ENCODE data around the gene TBC1D22A. TPM values are rescaled to one million over a fixed set of nuclear protein-coding genes. Genes with fewer than 3 reads are reported as not detected.
A peak's percentile ranks its signal among the peaks of the same experiment; 100 is the strongest.

TBC1D22A gene
- total and polyA plus RNA-seq, 4 donors: 4.1 to 12.4 (median 8.4) TPM

GRCh38 chr22:46798041-46798365, 35.6 kb downstream of the TBC1D22A start:
- H3K27ac ChIP-seq (ENCODE audit: low read depth in 1 of 2, low read length in 2 of 2): peak overlapping the region; percentile 53 to 56
- no peak for DNase-seq (ENCODE audit: low spot score)
- no peak overlapping the region for H3K4me3 ChIP-seq (ENCODE audit: low read depth in 1 of 3, low read length in 3 of 3)
- TF ChIP-seq MAX (IDR thresholded peaks at IDR 0.05): no peak
- TF ChIP-seq CTCF (IDR thresholded peaks at IDR 0.05; ENCODE audit: low read depth, low read length, missing input control): no peak
- TF ChIP-seq EGR1 (IDR thresholded peaks at IDR 0.05; ENCODE audit: low read depth in 2 of 2): no peak
- TF ChIP-seq ATF3 (IDR thresholded peaks at IDR 0.05): no peak
- no peak for TF ChIP-seq FOXA2 (IDR thresholded peaks at IDR 0.05)
- no peak for TF ChIP-seq NR2F2 (IDR thresholded peaks at IDR 0.05)
- TF ChIP-seq TAF1 (conservative IDR thresholded peaks at IDR 0.05): no peak
- TF ChIP-seq GABPA (IDR thresholded peaks at IDR 0.05 in 1 of 2, conservative IDR thresholded peaks at IDR 0.05 in 1 of 2): no peak
- H3K9me3 ChIP-seq (ENCODE audit: control insufficient read depth in 4 of 4, low read length in 3 of 4): no peaks in the 10 kb centered on the region
- no peaks in the 10 kb centered on the region for H3K27me3 ChIP-seq (ENCODE audit: control insufficient read depth in 4 of 4, insufficient read depth in 4 of 4, low read length in 3 of 4)
- peaks cover 0 to 19% (median 9%) of the 10 kb centered on the region in 4 donors for H3K36me3 ChIP-seq (ENCODE audit: control insufficient read depth in 4 of 4, insufficient read depth in 3 of 4, low read depth in 1 of 4, low read length in 3 of 4)
- no peak overlapping the region for H3K9ac ChIP-seq (ENCODE audit: low read depth in 1 of 2, low read length in 2 of 2)
- H3K4me1 ChIP-seq (ENCODE audit: control insufficient read depth in 4 of 4, insufficient read depth in 4 of 4, low read length in 3 of 4): peaks cover 5 to 15% (median 10%) of the 10 kb centered on the region in 4 donors
- 92% methylated on average over 5 of the region's 5 CpGs for WGBS

- no peak overlapping the region for H3K4me3 ChIP-seq (ENCODE audit: low read depth in 1 of 3, low read length in 3 of 3)
- WGBS: 28% methylated on average over 27 of the region's 27 CpGs
- peak overlapping the region in 1 of 2 donors; percentile 22 for H3K9ac ChIP-seq (ENCODE audit: low read depth in 1 of 2, low read length in 2 of 2)
- peaks cover 0 to 14% (median 6%) of the 10 kb centered on the region in 4 donors for H3K36me3 ChIP-seq (ENCODE audit: control insufficient read depth in 4 of 4, insufficient read depth in 3 of 4, low read depth in 1 of 4, low read length in 3 of 4)
- H3K27me3 ChIP-seq (ENCODE audit: control insufficient read depth in 4 of 4, insufficient read depth in 4 of 4, low read length in 3 of 4): no peaks in the 10 kb centered on the region
- H3K27ac ChIP-seq (ENCODE audit: low read depth in 1 of 2, low read length in 2 of 2): peak overlapping the region; percentile 53 to 56
- peaks cover 6 to 21% (median 14%) of the 10 kb centered on the region in 4 donors for H3K4me1 ChIP-seq (ENCODE audit: control insufficient read depth in 4 of 4, insufficient read depth in 4 of 4, low read length in 3 of 4)
- no peaks in the 10 kb centered on the region for H3K9me3 ChIP-seq (ENCODE audit: control insufficient read depth in 4 of 4, low read length in 3 of 4)
- peak; percentile 81 to 84 for TF ChIP-seq RXRA (IDR thresholded peaks at IDR 0.05)
- peak; percentile 68 for TF ChIP-seq YY1 (IDR thresholded peaks at IDR 0.05)
- TF ChIP-seq GABPA (IDR thresholded peaks at IDR 0.05 in 1 of 2, conservative IDR thresholded peaks at IDR 0.05 in 1 of 2): no peak
- peak; percentile 46 for TF ChIP-seq HNF4G (IDR thresholded peaks at IDR 0.05)
- peak; percentile 20 for TF ChIP-seq REST (IDR thresholded peaks at IDR 0.05)
- no peak for TF ChIP-seq FOXA2 (IDR thresholded peaks at IDR 0.05)
- no peak for TF ChIP-seq ATF3 (IDR thresholded peaks at IDR 0.05)
- peak in 1 of 2 donors; percentile 22 for TF ChIP-seq JUND (IDR thresholded peaks at IDR 0.05)
- TF ChIP-seq CTCF (IDR thresholded peaks at IDR 0.05; ENCODE audit: low read depth, low read length, missing input control): peak; percentile 98
- no peak for TF ChIP-seq FOXA1 (IDR thresholded peaks at IDR 0.05)
- TF ChIP-seq SP1 (IDR thresholded peaks at IDR 0.05): peak; percentile 77
- no peak for TF ChIP-seq TAF1 (conservative IDR thresholded peaks at IDR 0.05)
- TF ChIP-seq NR2F2 (IDR thresholded peaks at IDR 0.05): peak; percentile 74
- peak; percentile 69 to 80 for TF ChIP-seq HNF4A (conservative IDR thresholded peaks at IDR 0.05)
- TF ChIP-seq RAD21 (IDR thresholded peaks at IDR 0.05): peak; percentile 98 to 99
- no peak for TF ChIP-seq MAX (IDR thresholded peaks at IDR 0.05)
- TF ChIP-seq EGR1 (IDR thresholded peaks at IDR 0.05; ENCODE audit: low read depth in 2 of 2): no peak
- no peak for TF ChIP-seq ZBTB33 (IDR thresholded peaks at IDR 0.05)
- DNase-seq (ENCODE audit: low spot score): peak; percentile 87
These were observed 36.2 kb downstream of the TBC1D22A start for GRCh38 chr22:46798366-46799350.
